Measurements from ENCODE around the gene YTHDF1.
A peak's percentile ranks its signal among the peaks of the same experiment; 100 is the strongest.

The YTHDF1 gene

DNA sequence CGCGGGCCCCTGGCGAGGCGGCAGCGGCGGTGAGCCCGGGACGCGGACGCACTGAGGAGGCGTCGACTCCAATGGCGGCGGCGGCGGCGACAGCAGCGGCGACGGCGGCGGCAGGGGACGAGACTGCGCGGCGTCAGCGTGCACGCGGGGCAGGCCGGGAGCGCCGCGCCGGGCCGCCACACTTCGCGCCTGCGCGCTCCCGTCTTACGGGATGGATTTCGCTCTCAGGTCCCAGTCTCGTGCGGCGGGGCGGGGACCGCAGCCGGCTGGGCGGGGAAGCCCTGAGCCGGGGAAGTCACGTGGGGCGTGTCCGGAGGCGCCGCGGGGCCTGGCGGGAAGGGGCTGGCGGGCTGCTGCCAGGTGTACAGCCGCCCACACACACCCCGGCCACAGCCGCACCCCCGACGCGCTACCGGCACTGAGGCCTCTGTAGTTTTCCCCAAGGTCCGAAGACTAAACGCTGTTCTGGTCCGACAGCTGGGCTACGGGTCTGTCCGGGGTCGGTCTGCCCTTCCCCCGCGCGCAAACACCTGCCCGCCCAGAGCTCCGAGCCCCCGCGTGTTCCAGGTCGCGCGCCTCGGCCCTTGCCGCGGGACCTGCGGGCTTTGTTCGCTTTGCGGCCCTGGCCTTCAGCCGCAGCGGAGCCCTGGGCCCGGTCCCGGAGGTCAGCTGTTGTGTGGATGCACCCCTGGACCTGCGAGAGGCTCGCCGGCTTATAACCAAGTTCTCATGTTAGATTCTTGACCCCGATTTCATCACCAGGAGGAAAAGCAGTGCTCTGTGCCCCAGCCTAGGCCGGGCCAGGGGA is at the start of gene YTHDF1:
Gene YTHDF1, minus strand, starts transcription at position 91 of the 808 bp plus-strand sequence. CDS start 239 bp downstream, outside the sequence.
- peak; percentile 72 to 97 (median 91) for DNase-seq

DNA sequence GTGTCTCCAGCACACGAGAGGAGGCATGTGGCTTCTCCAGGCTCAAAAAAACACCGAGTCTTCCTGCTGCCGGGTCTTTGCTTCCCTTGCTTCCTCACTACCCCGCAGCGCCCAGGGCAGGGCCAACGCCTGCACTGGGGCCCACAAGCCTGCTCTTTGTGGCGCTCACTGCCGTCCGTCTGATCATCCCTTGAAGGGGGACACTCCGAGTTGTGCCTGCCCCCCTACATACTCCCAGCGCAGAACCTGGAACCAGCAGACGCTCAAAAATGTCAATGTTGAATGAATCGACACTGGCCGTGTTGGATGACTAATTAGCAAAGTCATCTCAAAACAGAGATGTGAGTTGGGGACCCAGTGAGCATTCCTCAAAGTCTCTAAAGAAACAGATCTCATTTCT is 48.6 kb upstream of the YTHDF1 start:
- DNase-seq = peak in 20 of 51 donors; percentile 7 to 43 (median 31)

DNA sequence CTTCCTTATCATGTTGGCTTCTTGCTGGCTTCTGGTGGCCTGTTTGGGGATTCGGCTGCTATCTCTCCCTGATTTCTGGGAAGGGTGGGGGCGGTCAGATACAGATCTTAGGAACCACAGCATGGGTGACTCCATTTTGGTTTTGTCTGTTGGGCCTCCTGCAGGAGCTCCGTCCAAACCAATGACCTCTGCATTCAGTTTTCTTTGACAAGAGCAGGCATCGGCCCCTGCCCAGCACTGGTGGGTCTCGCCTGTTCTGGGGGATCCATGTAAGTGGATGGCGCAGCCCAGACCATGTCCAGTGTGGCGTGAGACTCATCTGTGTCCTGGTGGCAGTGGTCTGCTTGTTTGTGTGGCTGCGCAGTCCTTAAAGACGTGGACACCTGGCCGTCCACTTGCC is 48.1 kb upstream of the YTHDF1 start:
- no peak for DNase-seq

DNA sequence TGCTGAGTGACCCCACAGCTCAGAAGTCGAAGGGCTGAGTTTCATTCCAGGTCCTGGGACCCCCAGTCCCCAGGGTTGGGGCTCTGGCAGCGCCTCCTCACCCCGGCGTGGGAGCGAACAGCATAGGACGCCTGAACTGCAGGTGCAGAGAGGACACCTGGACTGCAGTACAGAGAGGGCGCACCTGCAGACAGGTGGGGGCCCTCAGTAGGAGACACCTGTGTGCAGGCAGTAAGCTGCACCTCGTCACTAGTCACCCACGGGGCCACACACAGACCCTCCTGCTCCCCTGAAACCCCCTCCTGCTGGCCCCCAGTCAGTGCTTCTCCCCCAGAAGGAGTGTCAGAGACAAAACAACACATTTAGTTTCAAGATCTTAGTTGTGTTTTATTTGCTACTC is 46.9 kb upstream of the YTHDF1 start:
- no peak for DNase-seq

DNA sequence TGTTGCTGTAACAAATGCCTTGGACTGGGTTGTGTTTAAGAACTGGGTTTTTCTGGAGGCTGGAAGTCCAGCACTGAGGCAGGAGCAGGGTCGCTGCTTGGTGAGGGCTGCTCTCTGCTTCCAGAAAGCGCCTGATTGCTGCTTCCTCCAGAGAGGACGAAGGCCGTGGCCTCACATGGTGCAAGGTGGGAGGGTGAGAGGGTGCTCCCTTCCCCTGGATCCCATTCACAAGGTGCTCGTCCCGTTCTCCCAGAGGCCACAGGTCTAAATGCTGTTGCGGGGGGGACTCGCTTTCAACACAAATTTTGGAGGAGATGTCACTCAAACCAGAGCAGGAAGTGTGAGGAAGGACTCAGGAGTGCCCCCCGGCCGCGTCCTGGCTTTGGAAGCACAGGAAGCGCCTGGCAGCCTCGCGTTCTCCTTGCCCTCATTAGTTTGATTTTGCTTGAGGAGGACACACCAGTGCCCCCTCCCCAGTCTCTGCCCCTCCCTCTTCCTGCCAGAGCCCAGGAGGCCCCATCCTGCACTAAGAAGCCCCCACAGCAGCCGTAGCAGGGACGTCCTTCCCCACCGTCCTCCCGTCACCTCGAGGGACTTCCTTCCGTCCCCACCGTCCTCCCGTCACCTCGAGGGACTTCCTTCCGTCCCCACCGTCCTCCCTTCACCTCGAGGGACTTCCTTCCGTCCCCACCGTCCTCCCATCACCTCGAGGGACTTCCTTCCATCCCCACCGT is 46.0 kb upstream of the YTHDF1 start:
- no peak for DNase-seq

GRCh38 chr20:63261060-63261794 is 45.3 kb upstream of the YTHDF1 start:
- peak in 7 of 51 donors; percentile 11 to 36 (median 22) for DNase-seq

- DNase-seq = no peak
These were observed 44.6 kb upstream of the YTHDF1 start for GRCh38 chr20:63260521-63260920.

- no peak for DNase-seq
These were observed 44.0 kb upstream of the YTHDF1 start for GRCh38 chr20:63259734-63260460.

- peak in 10 of 51 donors; percentile 11 to 37 (median 25) for DNase-seq
These were observed 42.9 kb upstream of the YTHDF1 start for GRCh38 chr20:63258781-63259180.

DNA sequence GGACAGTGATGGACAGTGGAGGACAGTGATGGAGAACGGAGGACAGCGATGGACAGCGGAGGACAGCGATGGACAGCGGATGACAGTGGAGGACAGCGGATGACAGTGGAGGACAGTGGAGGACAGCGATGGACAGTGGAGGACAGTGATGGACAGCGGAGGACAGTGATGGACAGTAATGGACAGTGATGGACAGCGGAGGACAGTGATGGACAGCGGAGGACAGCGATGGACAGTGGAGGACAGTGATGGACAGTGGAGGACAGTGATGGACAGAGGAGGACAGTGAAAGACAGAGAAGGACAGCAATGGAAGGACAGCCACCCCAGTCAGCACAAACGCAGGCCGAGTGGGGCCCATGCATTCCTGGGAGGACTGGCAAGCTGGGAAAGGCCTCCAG is 41.7 kb upstream of the YTHDF1 start:
- DNase-seq = no peak

DNA sequence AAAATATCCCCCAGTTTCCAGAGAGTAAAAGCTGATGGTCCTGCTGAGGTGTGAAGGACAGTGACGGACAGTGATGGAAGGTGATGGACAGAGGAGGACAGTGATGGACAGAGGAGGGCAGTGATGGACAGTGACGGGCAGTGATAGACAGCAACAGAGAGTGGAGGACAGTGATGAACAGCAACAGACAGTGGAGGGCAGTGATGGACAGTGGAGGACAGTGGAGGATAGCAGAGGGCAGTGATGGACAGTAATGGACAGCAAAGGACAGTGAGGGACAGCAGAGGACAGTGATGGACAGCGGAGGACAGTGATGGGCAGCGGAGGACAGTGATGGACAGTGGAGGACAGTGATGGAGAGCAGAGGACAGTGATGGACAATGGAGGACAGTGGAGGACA is 41.0 kb upstream of the YTHDF1 start:
- DNase-seq = no peak

DNA sequence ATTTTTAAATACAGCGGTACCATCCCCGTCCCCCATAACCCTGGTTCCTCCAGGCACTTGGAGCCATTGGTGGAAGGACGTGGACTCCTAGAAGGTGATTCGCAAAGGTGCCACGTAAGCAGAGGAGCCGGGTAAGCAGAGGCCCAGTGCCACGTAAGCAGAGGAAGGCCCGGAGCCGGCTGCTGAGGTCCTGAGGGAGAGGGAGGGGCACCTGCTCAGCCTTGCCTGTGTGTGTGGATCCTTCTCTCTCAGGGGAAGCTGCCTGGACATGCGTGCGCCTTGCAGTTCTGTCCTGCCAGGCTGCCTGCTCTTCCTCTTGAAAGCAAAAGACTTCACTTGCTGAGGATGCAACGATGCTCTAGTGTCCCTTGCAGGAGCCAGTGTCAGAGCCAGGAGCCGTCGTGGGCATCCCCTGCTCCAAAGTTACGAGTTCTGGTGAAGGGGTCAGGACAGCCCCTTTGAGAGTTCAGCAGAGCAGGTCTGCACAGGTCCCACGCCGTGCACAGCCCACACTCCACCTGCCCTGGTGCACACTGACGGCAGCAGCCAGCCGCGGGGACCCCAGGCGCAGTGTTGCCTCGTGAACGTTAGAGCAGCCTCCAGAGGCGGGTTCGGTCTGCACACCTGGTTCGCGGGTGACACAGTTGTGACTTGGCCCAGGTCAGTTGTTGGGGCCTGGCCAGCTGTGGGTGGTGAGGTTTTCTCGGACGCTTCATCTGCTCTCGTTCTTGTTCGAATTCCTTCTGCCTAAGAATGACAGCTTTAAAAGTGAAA is 40.2 kb upstream of the YTHDF1 start:
- no peak for DNase-seq

DNA sequence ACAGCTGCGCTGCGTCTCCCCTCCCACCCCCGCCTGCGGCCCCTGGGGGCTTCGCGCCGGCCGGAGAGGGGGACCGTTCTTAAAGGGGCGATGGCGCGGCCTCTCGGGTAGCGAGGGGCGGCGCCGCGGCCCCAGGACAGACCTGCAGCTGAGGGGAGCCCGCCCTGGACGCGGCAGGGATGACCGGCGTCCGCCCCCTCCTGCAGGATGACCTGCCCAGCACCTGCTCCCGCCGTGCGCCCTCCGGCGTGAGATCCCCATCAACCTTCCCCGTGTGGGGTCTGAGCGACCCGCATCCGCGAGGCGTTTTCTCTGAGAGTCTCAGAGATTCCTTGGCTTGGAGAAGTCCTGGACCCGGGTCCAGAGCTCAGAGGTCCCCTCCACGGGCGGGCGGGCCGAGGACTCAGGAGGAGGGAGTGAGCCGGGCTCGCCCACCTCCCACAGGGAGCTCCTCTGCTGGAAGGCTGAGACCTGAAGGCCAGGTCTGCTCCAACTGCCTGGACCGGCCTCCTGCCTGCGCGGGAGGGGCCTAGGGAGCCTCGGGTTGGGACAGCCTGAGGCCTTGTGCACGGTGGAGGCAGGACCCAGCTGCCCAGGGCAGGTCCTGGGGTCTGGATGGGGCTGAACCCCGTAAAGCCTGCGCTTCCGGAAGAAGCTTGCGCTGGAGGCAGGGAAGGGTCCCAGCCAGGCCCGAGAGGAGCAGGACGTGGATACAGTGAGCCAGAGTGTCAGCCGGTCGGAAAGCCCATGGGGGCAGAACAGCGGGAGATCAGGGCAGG is 38.9 kb upstream of the YTHDF1 start:
- no peak for DNase-seq

- peak in 6 of 51 donors; percentile 12 to 51 (median 28) for DNase-seq
These were observed 38.3 kb upstream of the YTHDF1 start, which contains the start of gene NKAIN4 for GRCh38 chr20:63254232-63254605. Gene NKAIN4 (minus strand): TSS chr20:63254463. CDS start chr20:63254450, 13 bp downstream.

- peak in 31 of 51 donors; percentile 21 to 85 (median 61) for DNase-seq
These were observed 37.7 kb upstream of the YTHDF1 start for GRCh38 chr20:63253438-63254231.

- DNase-seq = no peak
These were observed 37.1 kb upstream of the YTHDF1 start for GRCh38 chr20:63253065-63253437.

- peak in 43 of 51 donors; percentile 9 to 96 (median 64) for DNase-seq
These were observed 36.4 kb upstream of the YTHDF1 start for GRCh38 chr20:63252284-63252711.

DNA sequence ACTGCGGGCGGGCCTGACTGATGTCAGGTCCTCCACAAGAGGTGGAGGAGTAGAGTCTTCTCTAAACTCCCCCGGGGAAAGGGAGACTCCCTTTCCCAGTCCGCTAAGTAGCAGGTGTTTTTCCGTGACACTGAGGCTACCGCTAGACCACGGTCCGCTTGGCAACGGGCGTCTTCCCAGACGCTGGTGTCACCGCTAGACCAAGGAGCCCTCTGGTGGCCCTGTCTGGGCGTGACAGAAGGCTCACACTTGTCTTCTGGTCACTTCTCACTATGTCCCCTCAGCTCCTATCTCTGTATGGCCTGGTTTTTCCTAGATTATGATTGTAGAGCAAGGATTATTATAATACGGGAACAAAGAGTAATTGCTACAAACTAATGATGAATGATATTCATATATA is 35.4 kb upstream of the YTHDF1 start:
- DNase-seq = peak in 19 of 51 donors; percentile 17 to 77 (median 42)

DNA sequence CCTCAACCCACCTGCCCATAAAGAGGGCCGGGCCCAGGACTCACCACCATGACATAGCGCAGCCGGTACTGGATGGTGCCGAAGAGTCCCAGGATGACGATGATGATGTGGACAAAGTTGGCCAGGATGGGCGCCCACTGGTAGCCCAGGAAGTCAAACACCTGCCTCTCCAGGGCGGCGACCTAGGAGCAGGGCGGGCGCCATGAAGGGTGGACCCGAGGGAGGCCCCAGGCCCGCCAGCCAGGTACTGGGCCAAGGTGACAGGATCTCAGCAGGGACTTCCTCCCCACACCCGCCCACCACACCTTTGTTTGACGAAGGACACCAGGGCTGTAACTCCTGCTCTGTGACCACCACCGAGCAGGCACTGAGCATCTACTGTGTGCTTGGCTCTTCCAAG is 34.0 kb upstream of the YTHDF1 start:
- DNase-seq = no peak
